SK-N-MC (cell line): ENCODE results near the gene GVQW3.

ENCODE experiments used
- EZH2 ChIP-seq: fragments of 200-600 bp; sonication (generic); IDR thresholded peaks from one replicate; pipeline ENCODE4 v1.6.1; 2017; ENCODE audit warnings: antibody characterized with exemption
- FOXP2 ChIP-seq: optimal IDR thresholded peaks from 2 replicates; pipeline ENCODE3; 2011; ENCODE audit warnings: mild to moderate bottlenecking, moderate library complexity; ENCODE audit not compliant: insufficient read depth; ENCODE audit errors: extremely low read length, control extremely low read depth
- POLR2AphosphoS5 ChIP-seq: IDR thresholded peaks from 2 replicates; pipeline ENCODE4 v1.6.1; 2012; ENCODE audit warnings: mild to moderate bottlenecking, low read depth, low read length, borderline replicate concordance

GRCh38 chr11:76415073-76415472, 34.0 kb downstream of the GVQW3 start:
- TF ChIP-seq POLR2AphosphoS5 = no peak
- no peak for TF ChIP-seq EZH2
- TF ChIP-seq FOXP2 = no peak
